GM12801 (cell line): ENCODE measurements around the gene MYO9A.

Experiments used
- CTCF ChIP-seq: IDR thresholded peaks from one replicate; pipeline ENCODE4 v1.5.1; 2011; ENCODE audit warnings: control low read depth; ENCODE audit not compliant: insufficient read length; ENCODE audit errors: extremely low read depth

The MYO9A gene

GRCh38 chr15:71932689-71933088, 185.3 kb downstream of the MYO9A start:
- no peak for TF ChIP-seq CTCF

DNA sequence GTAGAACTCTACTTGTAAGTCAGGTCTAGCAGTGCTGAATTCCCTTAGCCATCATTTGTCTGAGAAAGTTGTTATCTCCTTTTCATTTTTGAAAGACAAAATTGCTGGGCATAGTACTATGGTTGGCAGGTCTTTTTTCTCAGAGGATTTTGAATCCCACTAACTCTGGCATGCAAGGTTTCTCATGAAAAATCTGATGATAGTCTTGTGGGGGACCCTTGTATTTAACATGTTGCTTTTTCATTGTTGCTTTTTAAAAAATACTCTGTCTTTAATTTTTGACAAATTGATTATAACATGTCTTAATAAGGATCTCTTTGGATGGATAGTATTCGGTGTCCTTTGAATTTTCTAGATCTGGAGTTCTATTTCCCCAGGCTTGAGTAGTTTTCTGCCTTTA, 186.7 kb downstream of the MYO9A start:
- no peak for TF ChIP-seq CTCF

GRCh38 chr15:71925145-71925544, 192.8 kb downstream of the MYO9A start:
- no peak for TF ChIP-seq CTCF

GRCh38 chr15:71921191-71921590, 196.8 kb downstream of the MYO9A start:
- TF ChIP-seq CTCF, result no peak

GRCh38 chr15:71920573-71920972, 197.4 kb downstream of the MYO9A start:
- TF ChIP-seq CTCF, result no peak

GRCh38 chr15:71916834-71917233, 201.1 kb downstream of the MYO9A start:
- TF ChIP-seq CTCF, result no peak

DNA sequence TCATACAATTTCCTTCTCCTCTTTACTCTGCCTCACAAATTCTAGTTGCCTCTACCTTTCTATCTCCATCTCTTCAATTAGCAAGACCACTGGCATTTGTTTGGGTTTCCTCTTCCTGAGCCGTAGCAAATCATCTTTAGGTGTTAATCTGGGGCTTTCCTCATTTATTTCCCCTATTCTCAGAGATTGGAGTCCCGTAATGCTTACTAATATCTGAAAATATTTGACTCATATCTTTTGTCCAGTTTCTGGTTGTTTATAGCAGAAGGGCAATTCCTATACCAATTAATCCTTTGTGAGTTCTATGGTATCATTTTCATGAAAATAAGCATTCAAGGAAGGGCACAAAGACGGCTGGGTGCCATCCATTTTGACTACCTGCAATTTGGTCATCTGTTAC, 203.9 kb downstream of the MYO9A start:
- TF ChIP-seq CTCF, result no peak

DNA sequence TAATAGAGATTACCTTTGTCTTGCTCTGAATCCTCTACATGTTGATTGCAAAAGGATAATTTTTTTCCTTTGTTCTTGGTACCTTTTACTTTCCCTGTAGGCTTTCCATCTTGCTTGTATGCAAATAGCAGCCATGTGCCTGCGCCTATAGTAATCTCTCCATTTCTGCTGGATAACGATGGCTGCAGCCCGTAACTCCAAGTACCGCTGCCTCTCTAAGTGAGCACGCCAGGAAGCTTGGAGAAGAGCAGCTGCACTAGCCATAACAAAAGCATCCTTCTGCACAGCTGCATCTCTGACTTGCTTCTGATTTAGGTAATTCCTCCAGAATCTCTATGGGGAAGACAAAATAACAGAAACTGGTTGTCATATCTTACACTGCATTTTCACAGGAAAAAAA, 218.3 kb downstream of the MYO9A start:
- TF ChIP-seq CTCF, result no peak
